HCT116 (cell line): Measurements from ENCODE around the gene IL6R. TPM values are rescaled to one million over a fixed set of nuclear protein-coding genes. Genes with fewer than 3 reads are reported as not detected.

Experiments
- ATAC-seq: fragments of 200-7000 bp; cut with Tn5 transposase; 2 replicates; pipeline ENCODE4 v1.9.1; 2020; ENCODE audit warnings: mild to moderate bottlenecking, moderate library complexity
- BruUV-seq: library from RNA; stranded (reverse); fragments of 400-500 nt; replicated peaks from 2 replicates; lab custom pipeline; 2021; lab: Mats Ljungman, UMichigan
- CTCF ChIA-PET: fragments of 300-600 bp; sonication (Branson Sonifier 250); formaldehyde crosslinking; loops from one replicate; lab custom pipeline; 2021; ENCODE audit warnings: antibody characterized with exemption; lab: Charles Lee
- POLR2A ChIA-PET: fragments of 300-600, 350-600 bp; sonication (Branson Sonifier 250); formaldehyde crosslinking; loops from one replicate; lab custom pipeline; 2021; ENCODE audit warnings: antibody characterized with exemption; lab: Charles Lee
- RAD21 ChIA-PET, 2 experiments: fragments of 300-600 bp; sonication (Branson Sonifier 250); formaldehyde crosslinking; loops; one replicate each; lab custom pipeline; 2023; ENCODE audit warnings: low total read pairs in 2 of 2; ENCODE audit not compliant: uncharacterized antibody in 2 of 2, unreplicated experiment in 2 of 2, low non-redundant PET in 1 of 2; lab: Charles Lee
- DNase-seq: peaks from one replicate; pipeline ENCODE4 v3.0.0-alpha.2; 2010; ENCODE audit warnings: low read depth, low spot score
- H2AFZ ChIP-seq: fragments of 200-600 bp; shearing (Covaris generic), sonication (generic); 2 replicates; pipeline ENCODE4 v1.6.1; 2017; ENCODE audit warnings: low read depth, mixed run types, mixed read lengths, antibody characterized with exemption, low read length; ENCODE audit not compliant: poor library complexity, severe bottlenecking
- H3K27ac ChIP-seq: 2 replicates; pipeline ENCODE4 v1.5.1; 2012; ENCODE audit warnings: low read depth, low read length
- H3K27me3 ChIP-seq: fragments of 200-600 bp; sonication (generic); 2 replicates; pipeline ENCODE4 v1.6.1; 2016; ENCODE audit warnings: mixed run types, low read length, mixed read lengths; ENCODE audit not compliant: insufficient read depth
- H3K36me3 ChIP-seq, 2 experiments: fragments of 200-500 bp in 1 of 2; fragments of 200-600 bp in 1 of 2; sonication (Bioruptor generic) in 1 of 2; sonication (generic) in 1 of 2; 2 replicates each; pipeline versions ENCODE4 v1.5.1 to v1.6.1; 2014 to 2016; ENCODE audit warnings: low read length in 2 of 2, inconsistent platforms in 1 of 2, mixed read lengths in 1 of 2, mixed run types in 1 of 2; ENCODE audit not compliant: insufficient read depth in 2 of 2, control insufficient read depth in 1 of 2
- H3K4me1 ChIP-seq, 2 experiments: fragments of 200-600 bp in 1 of 2; sonication (generic) in 1 of 2; 2 replicates each; pipeline versions ENCODE4 v1.5.1 to v1.6.1; 2012 to 2017; ENCODE audit warnings: low read length in 2 of 2, inconsistent platforms in 1 of 2, mild to moderate bottlenecking in 1 of 2, mixed read lengths in 1 of 2, mixed run types in 1 of 2, moderate library complexity in 1 of 2; ENCODE audit not compliant: insufficient read depth in 2 of 2, control insufficient read depth in 1 of 2
- H3K4me2 ChIP-seq: fragments of 200-600 bp; sonication (generic); 2 replicates; pipeline ENCODE4 v1.6.1; 2017; ENCODE audit warnings: mixed run types, low read length, mixed read lengths
- H3K4me3 ChIP-seq, 2 experiments: fragments of 200-600 bp in 1 of 2; sonication (generic) in 1 of 2; replicated peaks in 1 of 2; 2 replicates each; pipeline ENCODE4 v1.5.1; 2011 to 2016; ENCODE audit warnings: low read length in 2 of 2, control low read depth in 1 of 2, low read depth in 1 of 2, mild to moderate bottlenecking in 1 of 2, mixed read lengths in 1 of 2, mixed run types in 1 of 2
- H3K79me2 ChIP-seq: fragments of 200-600 bp; sonication (generic); 2 replicates; pipeline ENCODE4 v1.6.1; 2017; ENCODE audit warnings: mild to moderate bottlenecking, mixed run types, low read length, moderate library complexity, mixed read lengths; ENCODE audit not compliant: insufficient read depth
- H3K9ac ChIP-seq: fragments of 200-600 bp; sonication (generic); 2 replicates; pipeline ENCODE4 v1.6.1; 2016; ENCODE audit warnings: low read length, mixed read lengths
- H3K9me2 ChIP-seq: fragments of 200-600 bp; sonication (generic), shearing (Covaris generic); 2 replicates; pipeline ENCODE4 v1.6.1; 2017; ENCODE audit warnings: mixed run types, mild to moderate bottlenecking, moderate library complexity; ENCODE audit not compliant: insufficient read depth
- H3K9me3 ChIP-seq, 2 experiments: fragments of 200-500 bp in 1 of 2; fragments of 200-600 bp in 1 of 2; sonication (Bioruptor generic) in 1 of 2; sonication (generic) in 1 of 2; 2 replicates each; pipeline ENCODE4 v1.6.1; 2014 to 2017; ENCODE audit warnings: low read length in 2 of 2, mixed read lengths in 2 of 2, inconsistent platforms in 1 of 2, low read depth in 1 of 2, mild to moderate bottlenecking in 1 of 2, mixed run types in 1 of 2, moderate library complexity in 1 of 2; ENCODE audit not compliant: control insufficient read depth in 1 of 2, insufficient read depth in 1 of 2
- H4K20me1 ChIP-seq: fragments of 200-600 bp; sonication (generic), shearing (Covaris generic); 2 replicates; pipeline ENCODE4 v1.6.1; 2017; ENCODE audit warnings: mixed run types, mild to moderate bottlenecking, moderate library complexity; ENCODE audit not compliant: insufficient read depth
- ZBTB33 ChIP-seq: IDR thresholded peaks from 2 replicates; pipeline ENCODE4 v1.6.1; 2011; ENCODE audit warnings: mild to moderate bottlenecking, low read length, moderate library complexity; ENCODE audit not compliant: insufficient replicate concordance; ENCODE audit errors: extremely low read depth
- intact Hi-C: fragments of 100-400 bp; cut with micrococcal nuclease; formaldehyde crosslinking; loops from 2 replicates; pipeline ENCODE4 v1.10.0; 2022
- total RNA-seq: library from RNA; stranded (reverse); gene quantifications from one replicate; pipeline ENCODE4 v1.2.1, GENCODE V29; 2021; ENCODE audit not compliant: unreplicated experiment
- TF ChIP-seq, protein P1 (sequence below): IDR thresholded peaks from 2 replicates; pipeline ENCODE4 v1.6.1; 2012
- TF ChIP-seq, protein P2 (sequence below): IDR thresholded peaks from 2 replicates; pipeline ENCODE4 v1.6.1; 2012; ENCODE audit warnings: low read depth

IL6R gene
- total RNA-seq, 1 experiment from 2014 or later, result 6.8 TPM

GRCh38 chr1:154454386-154455120 is 49.4 kb downstream of the IL6R start:
- intact Hi-C loops, result no loop called here
- no peak overlapping the region for H3K9ac ChIP-seq
- CTCF ChIA-PET, result no interaction called here
- H3K4me2 ChIP-seq, result no peak overlapping the region
- TF ChIP-seq, protein P1, sequence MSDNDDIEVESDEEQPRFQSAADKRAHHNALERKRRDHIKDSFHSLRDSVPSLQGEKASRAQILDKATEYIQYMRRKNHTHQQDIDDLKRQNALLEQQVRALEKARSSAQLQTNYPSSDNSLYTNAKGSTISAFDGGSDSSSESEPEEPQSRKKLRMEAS, result no peak
- TF ChIP-seq, all 23 proteins: peak for 0
- H4K20me1 ChIP-seq, result no peaks in the 10 kb centered on the region
- no peaks in the 10 kb centered on the region for H3K27me3 ChIP-seq
- DNase-seq (no peak), ATAC-seq (no peak)
- no peaks in the 10 kb centered on the region for H3K79me2 ChIP-seq
- no peak overlapping the region for H3K4me3 ChIP-seq
- no TSS peak for BruUV-seq
- ChIA-PET POLR2A (no interaction called here), RAD21 (interaction anchor here in 1 of 2 experiments (0.6 kb wide), 1 partner anchor 38 kb away, joined by 4 read pairs; no protein-coding TSS in a partner anchor)
- no peaks in the 10 kb centered on the region for H3K36me3 ChIP-seq
- no peak overlapping the region for H2AFZ ChIP-seq
- no peak overlapping the region for H3K27ac ChIP-seq
- H3K9me2 ChIP-seq, result no peaks in the 10 kb centered on the region
- H3K4me1 ChIP-seq, result peaks cover 6 to 9% of the 10 kb centered on the region in 2 experiments; a peak in 2 of 4 replicates
- no peaks in the 10 kb centered on the region for H3K9me3 ChIP-seq

DNA sequence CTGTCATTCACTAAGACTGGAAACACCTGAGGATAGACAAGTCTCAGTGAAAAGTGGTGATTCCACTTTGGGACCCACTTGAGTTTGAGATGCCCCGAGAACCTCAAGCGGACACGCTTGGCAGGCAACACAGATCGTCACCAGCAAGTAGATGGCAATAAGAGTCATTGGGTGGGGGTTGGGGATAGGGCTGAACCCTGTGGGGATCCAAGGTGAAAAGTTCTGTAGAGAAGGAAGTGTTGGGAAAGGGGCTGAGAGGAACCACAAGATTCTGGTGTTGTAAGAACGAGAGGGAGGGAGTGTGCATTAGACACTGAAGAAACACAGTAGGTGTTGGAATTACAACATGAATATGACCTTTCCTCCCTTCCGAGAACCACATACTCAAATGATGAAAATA is 51.5 kb downstream of the IL6R start:
- no peak overlapping the region for H3K4me3 ChIP-seq
- intact Hi-C loops, result no loop called here
- ChIA-PET CTCF (no interaction called here), RAD21 (no interaction called here), POLR2A (no interaction called here)
- H3K79me2 ChIP-seq, result no peaks in the 10 kb centered on the region
- no peaks in the 10 kb centered on the region for H3K9me3 ChIP-seq
- H3K9me2 ChIP-seq, result no peaks in the 10 kb centered on the region
- no peak for DNase-seq
- no peaks in the 10 kb centered on the region for H4K20me1 ChIP-seq
- BruUV-seq, result no TSS peak
- H3K27me3 ChIP-seq, result no peaks in the 10 kb centered on the region
- peaks cover 6% of the 10 kb centered on the region in 2 experiments; a peak in 2 of 4 replicates for H3K4me1 ChIP-seq
- no peak overlapping the region for H2AFZ ChIP-seq
- H3K36me3 ChIP-seq, result no peaks in the 10 kb centered on the region
- H3K9ac ChIP-seq, result no peak overlapping the region
- no peak overlapping the region for H3K4me2 ChIP-seq
- H3K27ac ChIP-seq, result no peak overlapping the region
- no peak for ATAC-seq
- TF ChIP-seq ZBTB33, result no peak
- TF ChIP-seq, protein P2, sequence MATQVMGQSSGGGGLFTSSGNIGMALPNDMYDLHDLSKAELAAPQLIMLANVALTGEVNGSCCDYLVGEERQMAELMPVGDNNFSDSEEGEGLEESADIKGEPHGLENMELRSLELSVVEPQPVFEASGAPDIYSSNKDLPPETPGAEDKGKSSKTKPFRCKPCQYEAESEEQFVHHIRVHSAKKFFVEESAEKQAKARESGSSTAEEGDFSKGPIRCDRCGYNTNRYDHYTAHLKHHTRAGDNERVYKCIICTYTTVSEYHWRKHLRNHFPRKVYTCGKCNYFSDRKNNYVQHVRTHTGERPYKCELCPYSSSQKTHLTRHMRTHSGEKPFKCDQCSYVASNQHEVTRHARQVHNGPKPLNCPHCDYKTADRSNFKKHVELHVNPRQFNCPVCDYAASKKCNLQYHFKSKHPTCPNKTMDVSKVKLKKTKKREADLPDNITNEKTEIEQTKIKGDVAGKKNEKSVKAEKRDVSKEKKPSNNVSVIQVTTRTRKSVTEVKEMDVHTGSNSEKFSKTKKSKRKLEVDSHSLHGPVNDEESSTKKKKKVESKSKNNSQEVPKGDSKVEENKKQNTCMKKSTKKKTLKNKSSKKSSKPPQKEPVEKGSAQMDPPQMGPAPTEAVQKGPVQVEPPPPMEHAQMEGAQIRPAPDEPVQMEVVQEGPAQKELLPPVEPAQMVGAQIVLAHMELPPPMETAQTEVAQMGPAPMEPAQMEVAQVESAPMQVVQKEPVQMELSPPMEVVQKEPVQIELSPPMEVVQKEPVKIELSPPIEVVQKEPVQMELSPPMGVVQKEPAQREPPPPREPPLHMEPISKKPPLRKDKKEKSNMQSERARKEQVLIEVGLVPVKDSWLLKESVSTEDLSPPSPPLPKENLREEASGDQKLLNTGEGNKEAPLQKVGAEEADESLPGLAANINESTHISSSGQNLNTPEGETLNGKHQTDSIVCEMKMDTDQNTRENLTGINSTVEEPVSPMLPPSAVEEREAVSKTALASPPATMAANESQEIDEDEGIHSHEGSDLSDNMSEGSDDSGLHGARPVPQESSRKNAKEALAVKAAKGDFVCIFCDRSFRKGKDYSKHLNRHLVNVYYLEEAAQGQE, result no peak
